HCT116 (cell line): ENCODE data around the gene RHOB. TPM values are rescaled to one million over a fixed set of nuclear protein-coding genes. Genes with fewer than 3 reads are reported as not detected.

Source experiments
- ATAC-seq: fragments of 200-7000 bp; cut with Tn5 transposase; 2 replicates; pipeline ENCODE4 v1.9.1; 2020; ENCODE audit warnings: mild to moderate bottlenecking, moderate library complexity
- BruUV-seq: library from RNA; stranded (reverse); fragments of 400-500 nt; replicated peaks from 2 replicates; lab custom pipeline; 2021; lab: Mats Ljungman, UMichigan
- CTCF ChIA-PET: fragments of 300-600 bp; sonication (Branson Sonifier 250); formaldehyde crosslinking; loops from one replicate; lab custom pipeline; 2021; ENCODE audit warnings: antibody characterized with exemption; lab: Charles Lee
- POLR2A ChIA-PET: fragments of 300-600, 350-600 bp; sonication (Branson Sonifier 250); formaldehyde crosslinking; loops from one replicate; lab custom pipeline; 2021; ENCODE audit warnings: antibody characterized with exemption; lab: Charles Lee
- RAD21 ChIA-PET, 2 experiments: fragments of 300-600 bp; sonication (Branson Sonifier 250); formaldehyde crosslinking; loops; one replicate each; lab custom pipeline; 2023; ENCODE audit warnings: low total read pairs in 2 of 2; ENCODE audit not compliant: uncharacterized antibody in 2 of 2, unreplicated experiment in 2 of 2, low non-redundant PET in 1 of 2; lab: Charles Lee
- DNase-seq: peaks from one replicate; pipeline ENCODE4 v3.0.0-alpha.2; 2010; ENCODE audit warnings: low read depth, low spot score
- H2AFZ ChIP-seq: fragments of 200-600 bp; shearing (Covaris generic), sonication (generic); 2 replicates; pipeline ENCODE4 v1.6.1; 2017; ENCODE audit warnings: low read depth, mixed run types, mixed read lengths, antibody characterized with exemption, low read length; ENCODE audit not compliant: poor library complexity, severe bottlenecking
- H3K27ac ChIP-seq: 2 replicates; pipeline ENCODE4 v1.5.1; 2012; ENCODE audit warnings: low read depth, low read length
- H3K27me3 ChIP-seq: fragments of 200-600 bp; sonication (generic); 2 replicates; pipeline ENCODE4 v1.6.1; 2016; ENCODE audit warnings: mixed run types, low read length, mixed read lengths; ENCODE audit not compliant: insufficient read depth
- H3K36me3 ChIP-seq, 2 experiments: fragments of 200-500 bp in 1 of 2; fragments of 200-600 bp in 1 of 2; sonication (Bioruptor generic) in 1 of 2; sonication (generic) in 1 of 2; 2 replicates each; pipeline versions ENCODE4 v1.5.1 to v1.6.1; 2014 to 2016; ENCODE audit warnings: low read length in 2 of 2, inconsistent platforms in 1 of 2, mixed read lengths in 1 of 2, mixed run types in 1 of 2; ENCODE audit not compliant: insufficient read depth in 2 of 2, control insufficient read depth in 1 of 2
- H3K4me1 ChIP-seq, 2 experiments: fragments of 200-600 bp in 1 of 2; sonication (generic) in 1 of 2; 2 replicates each; pipeline versions ENCODE4 v1.5.1 to v1.6.1; 2012 to 2017; ENCODE audit warnings: low read length in 2 of 2, inconsistent platforms in 1 of 2, mild to moderate bottlenecking in 1 of 2, mixed read lengths in 1 of 2, mixed run types in 1 of 2, moderate library complexity in 1 of 2; ENCODE audit not compliant: insufficient read depth in 2 of 2, control insufficient read depth in 1 of 2
- H3K4me2 ChIP-seq: fragments of 200-600 bp; sonication (generic); 2 replicates; pipeline ENCODE4 v1.6.1; 2017; ENCODE audit warnings: mixed run types, low read length, mixed read lengths
- H3K4me3 ChIP-seq, 2 experiments: fragments of 200-600 bp in 1 of 2; sonication (generic) in 1 of 2; replicated peaks in 1 of 2; 2 replicates each; pipeline ENCODE4 v1.5.1; 2011 to 2016; ENCODE audit warnings: low read length in 2 of 2, control low read depth in 1 of 2, low read depth in 1 of 2, mild to moderate bottlenecking in 1 of 2, mixed read lengths in 1 of 2, mixed run types in 1 of 2
- H3K79me2 ChIP-seq: fragments of 200-600 bp; sonication (generic); 2 replicates; pipeline ENCODE4 v1.6.1; 2017; ENCODE audit warnings: mild to moderate bottlenecking, mixed run types, low read length, moderate library complexity, mixed read lengths; ENCODE audit not compliant: insufficient read depth
- H3K9ac ChIP-seq: fragments of 200-600 bp; sonication (generic); 2 replicates; pipeline ENCODE4 v1.6.1; 2016; ENCODE audit warnings: low read length, mixed read lengths
- H3K9me2 ChIP-seq: fragments of 200-600 bp; sonication (generic), shearing (Covaris generic); 2 replicates; pipeline ENCODE4 v1.6.1; 2017; ENCODE audit warnings: mixed run types, mild to moderate bottlenecking, moderate library complexity; ENCODE audit not compliant: insufficient read depth
- H3K9me3 ChIP-seq, 2 experiments: fragments of 200-500 bp in 1 of 2; fragments of 200-600 bp in 1 of 2; sonication (Bioruptor generic) in 1 of 2; sonication (generic) in 1 of 2; 2 replicates each; pipeline ENCODE4 v1.6.1; 2014 to 2017; ENCODE audit warnings: low read length in 2 of 2, mixed read lengths in 2 of 2, inconsistent platforms in 1 of 2, low read depth in 1 of 2, mild to moderate bottlenecking in 1 of 2, mixed run types in 1 of 2, moderate library complexity in 1 of 2; ENCODE audit not compliant: control insufficient read depth in 1 of 2, insufficient read depth in 1 of 2
- H4K20me1 ChIP-seq: fragments of 200-600 bp; sonication (generic), shearing (Covaris generic); 2 replicates; pipeline ENCODE4 v1.6.1; 2017; ENCODE audit warnings: mixed run types, mild to moderate bottlenecking, moderate library complexity; ENCODE audit not compliant: insufficient read depth
- CBX3 ChIP-seq: IDR thresholded peaks from 2 replicates; pipeline ENCODE4 v1.6.1; 2012; ENCODE audit warnings: low read depth
- CEBPB ChIP-seq: IDR thresholded peaks from 2 replicates; pipeline ENCODE4 v1.6.1; 2012; ENCODE audit warnings: low read depth
- EGR1 ChIP-seq: IDR thresholded peaks from 2 replicates; pipeline ENCODE4 v1.6.1; 2012; ENCODE audit warnings: low read depth
- ELF1 ChIP-seq: IDR thresholded peaks from 2 replicates; pipeline ENCODE4 v1.6.1; 2012; ENCODE audit warnings: low read depth, borderline replicate concordance
- EZH2 ChIP-seq: fragments of 200-600 bp; sonication (generic); IDR thresholded peaks from 2 replicates; pipeline ENCODE4 v1.6.1; 2017; ENCODE audit warnings: antibody characterized with exemption, mixed run types
- EZH2phosphoT487 ChIP-seq: fragments of 200-600 bp; IDR thresholded peaks from 2 replicates; pipeline ENCODE4 v1.6.1; 2018; ENCODE audit warnings: antibody characterized with exemption, borderline replicate concordance
- FOSL1 ChIP-seq: IDR thresholded peaks from 2 replicates; pipeline ENCODE4 v1.6.1; 2012; ENCODE audit warnings: low read depth
- POLR2A ChIP-seq: IDR thresholded peaks from 2 replicates; pipeline ENCODE4 v1.7.0; 2011; ENCODE audit warnings: borderline replicate concordance; ENCODE audit not compliant: insufficient read depth, insufficient read length; ENCODE audit errors: extremely low read depth
- POLR2AphosphoS5 ChIP-seq: IDR thresholded peaks from 2 replicates; pipeline ENCODE4 v1.6.1; 2011; ENCODE audit warnings: mild to moderate bottlenecking, low read depth, low read length, moderate library complexity
- RAD21 ChIP-seq: IDR thresholded peaks from 2 replicates; pipeline ENCODE4 v1.6.1; 2012; ENCODE audit warnings: low read depth, mild to moderate bottlenecking
- SIN3A ChIP-seq: IDR thresholded peaks from 2 replicates; pipeline ENCODE4 v1.6.1; 2012; ENCODE audit warnings: low read depth
- SRF ChIP-seq: IDR thresholded peaks from 2 replicates; pipeline ENCODE4 v1.6.1; 2012; ENCODE audit warnings: low read depth
- ZBTB33 ChIP-seq: IDR thresholded peaks from 2 replicates; pipeline ENCODE4 v1.6.1; 2011; ENCODE audit warnings: mild to moderate bottlenecking, low read length, moderate library complexity; ENCODE audit not compliant: insufficient replicate concordance; ENCODE audit errors: extremely low read depth
- ZFX ChIP-seq: fragments of 450-650 bp; IDR thresholded peaks from 2 replicates; pipeline ENCODE4 v1.6.1; 2017
- ZNF274 ChIP-seq: fragments of 200-500 bp; sonication (Bioruptor generic); IDR thresholded peaks from 2 replicates; pipeline ENCODE4 v1.6.1; 2014; ENCODE audit warnings: mild to moderate bottlenecking, low read depth, low read length, inconsistent platforms
- intact Hi-C: fragments of 100-400 bp; cut with micrococcal nuclease; formaldehyde crosslinking; loops from 2 replicates; pipeline ENCODE4 v1.10.0; 2022
- total RNA-seq: library from RNA; stranded (reverse); gene quantifications from one replicate; pipeline ENCODE4 v1.2.1, GENCODE V29; 2021; ENCODE audit not compliant: unreplicated experiment
- TF ChIP-seq, protein P1 (sequence below), 3 experiments: fragments of 200-600 bp in 1 of 3; sonication (generic) in 1 of 3; IDR thresholded peaks in 2 of 3; conservative IDR thresholded peaks in 1 of 3; 2 replicates each; pipeline ENCODE4 v1.5.1; 2012 to 2017; ENCODE audit warnings: low read depth in 2 of 3, low read length in 2 of 3, antibody characterized with exemption in 1 of 3, borderline replicate concordance in 1 of 3, control low read depth in 1 of 3, mild to moderate bottlenecking in 1 of 3, mixed read lengths in 1 of 3, mixed run types in 1 of 3, moderate library complexity in 1 of 3; ENCODE audit not compliant: insufficient read depth in 1 of 3

The RHOB gene
- total RNA-seq, 1 experiment from 2014 or later: 72.9 TPM

- no peak overlapping the region for H3K4me3 ChIP-seq
- no peak overlapping the region for H3K9ac ChIP-seq
- H3K27me3 ChIP-seq: no peaks in the 10 kb centered on the region
- no peaks in the 10 kb centered on the region for H3K9me3 ChIP-seq
- no peaks in the 10 kb centered on the region for H3K79me2 ChIP-seq
- H4K20me1 ChIP-seq: no peaks in the 10 kb centered on the region
- no peak overlapping the region for H2AFZ ChIP-seq
- no peak for DNase-seq
- H3K9me2 ChIP-seq: no peaks in the 10 kb centered on the region
- no peak for TF ChIP-seq ZBTB33
- TF ChIP-seq POLR2A: no peak
- no peak for TF ChIP-seq ZFX
- TF ChIP-seq POLR2AphosphoS5: no peak
- no peak for TF ChIP-seq CBX3
- no peak overlapping the region for H3K27ac ChIP-seq
- ChIA-PET RAD21 (no interaction called here), POLR2A (interaction anchor here (1.3 kb wide), 1 partner anchor 12 kb away, joined by 3 read pairs; no protein-coding TSS in a partner anchor), CTCF (no interaction called here)
- intact Hi-C loops: no loop called here
- H3K4me2 ChIP-seq: no peak overlapping the region
- H3K36me3 ChIP-seq: no peaks in the 10 kb centered on the region
- peaks cover 0 to 11% of the 10 kb centered on the region in 2 experiments; a peak in 2 of 4 replicates for H3K4me1 ChIP-seq
- no TSS peak for BruUV-seq
- ATAC-seq: no peak
Observed at GRCh38 chr2:20427931-20428526, 18.8 kb upstream of the RHOB start.

GRCh38 chr2:20428717-20429490 lies 18.0 kb upstream of the RHOB start:
- Histone ChIP-seq H3K9me2 (no peaks in the 10 kb centered on the region), H3K36me3 (no peaks in the 10 kb centered on the region), H3K9ac (no peak overlapping the region), H3K4me2 (no peak overlapping the region), H3K4me3 (no peak overlapping the region), H3K9me3 (no peaks in the 10 kb centered on the region), H4K20me1 (no peaks in the 10 kb centered on the region), H3K4me1 (peaks cover 0 to 11% of the 10 kb centered on the region in 2 experiments; a peak in 2 of 4 replicates), H2AFZ (no peak overlapping the region), H3K79me2 (no peaks in the 10 kb centered on the region), H3K27ac (no peak overlapping the region), H3K27me3 (no peaks in the 10 kb centered on the region)
- intact Hi-C loops: no loop called here
- ChIA-PET CTCF (no interaction called here), POLR2A (interaction anchor here (1.3 kb wide), 1 partner anchor 11 kb away, joined by 3 read pairs; no protein-coding TSS in a partner anchor), RAD21 (no interaction called here)
- ATAC-seq (no peak), DNase-seq (no peak)
- no TSS peak for BruUV-seq
- TF ChIP-seq CEBPB (no peak), EGR1 (no peak), EZH2 (no peak), RAD21 (no peak), FOSL1 (no peak), POLR2A (no peak), SIN3A (no peak), POLR2AphosphoS5 (no peak), ELF1 (no peak), ZFX (no peak), SRF (no peak), ZNF274 (no peak), EZH2phosphoT487 (no peak)
- TF ChIP-seq, protein P1, sequence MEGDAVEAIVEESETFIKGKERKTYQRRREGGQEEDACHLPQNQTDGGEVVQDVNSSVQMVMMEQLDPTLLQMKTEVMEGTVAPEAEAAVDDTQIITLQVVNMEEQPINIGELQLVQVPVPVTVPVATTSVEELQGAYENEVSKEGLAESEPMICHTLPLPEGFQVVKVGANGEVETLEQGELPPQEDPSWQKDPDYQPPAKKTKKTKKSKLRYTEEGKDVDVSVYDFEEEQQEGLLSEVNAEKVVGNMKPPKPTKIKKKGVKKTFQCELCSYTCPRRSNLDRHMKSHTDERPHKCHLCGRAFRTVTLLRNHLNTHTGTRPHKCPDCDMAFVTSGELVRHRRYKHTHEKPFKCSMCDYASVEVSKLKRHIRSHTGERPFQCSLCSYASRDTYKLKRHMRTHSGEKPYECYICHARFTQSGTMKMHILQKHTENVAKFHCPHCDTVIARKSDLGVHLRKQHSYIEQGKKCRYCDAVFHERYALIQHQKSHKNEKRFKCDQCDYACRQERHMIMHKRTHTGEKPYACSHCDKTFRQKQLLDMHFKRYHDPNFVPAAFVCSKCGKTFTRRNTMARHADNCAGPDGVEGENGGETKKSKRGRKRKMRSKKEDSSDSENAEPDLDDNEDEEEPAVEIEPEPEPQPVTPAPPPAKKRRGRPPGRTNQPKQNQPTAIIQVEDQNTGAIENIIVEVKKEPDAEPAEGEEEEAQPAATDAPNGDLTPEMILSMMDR (IDR thresholded peaks at IDR 0.05 in 2 of 3, conservative IDR thresholded peaks at IDR 0.05 in 1 of 3; ENCODE audit: borderline replicate concordance in 1 of 3, insufficient read depth in 1 of 3, low read depth in 2 of 3, low read length in 2 of 3): no peak
